ENCODE measurements around the gene SHMT1.
A peak's percentile ranks its signal among the peaks of the same experiment; 100 is the strongest.
"Not testable (repeated sequence)": the region's sequence is repeated elsewhere in the genome, so short reads cannot be mapped to it uniquely, and the experiment has no call there.

The SHMT1 gene

DNA sequence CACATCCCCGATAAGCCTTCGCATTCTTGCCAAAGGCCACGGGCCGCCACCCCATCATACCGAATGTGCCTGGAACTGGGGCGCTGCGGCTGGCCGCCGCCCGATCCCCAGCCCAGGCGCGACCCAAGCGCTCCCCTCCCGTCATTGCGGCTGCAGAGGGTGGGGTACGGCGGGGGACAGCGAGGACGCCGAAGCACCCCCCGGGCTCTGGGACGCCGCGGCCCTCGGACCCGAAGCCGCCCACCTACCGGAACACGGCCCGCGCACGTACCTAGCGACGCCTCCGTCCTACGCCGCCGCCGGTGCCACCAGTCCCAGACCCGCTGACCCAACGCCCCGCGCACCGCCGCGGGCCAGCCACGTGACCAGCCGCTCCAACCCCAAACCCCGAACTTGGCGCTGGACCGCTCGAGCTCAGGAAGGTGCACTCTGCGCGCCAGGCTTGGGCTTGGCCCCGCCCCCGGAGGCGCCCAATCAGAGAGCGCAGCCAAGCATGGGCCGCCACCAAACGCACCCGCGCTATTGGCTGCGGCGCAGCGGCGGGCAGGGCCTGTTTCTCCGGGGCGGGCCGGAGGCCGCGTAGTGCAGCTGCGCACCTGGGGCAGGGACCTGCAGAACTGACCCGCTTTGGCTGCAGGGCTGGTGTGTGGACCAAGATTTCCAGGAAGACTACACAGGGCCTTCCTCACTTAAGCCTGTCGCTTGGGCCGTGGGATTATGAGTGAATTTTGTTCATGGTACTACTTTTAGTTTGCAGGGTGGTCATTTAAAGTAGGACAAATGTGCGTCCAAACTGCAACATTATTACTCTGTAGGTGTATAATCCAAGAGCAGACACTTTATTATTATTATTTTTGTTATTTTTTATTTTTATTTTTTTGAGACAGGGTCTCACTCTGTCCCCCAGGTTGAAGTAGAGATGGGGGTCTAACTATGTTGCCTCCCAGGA lies at the start of gene SHMT1:
TSS of gene SHMT1 (minus strand) at position 450 of the 949 bp plus-strand sequence. CDS start 7,569 bp downstream, outside the sequence.
- H3K27ac ChIP-seq = peak within 1 kb of the TSS; percentile 89
- no peak for TF ChIP-seq CTCF (conservative IDR thresholded peaks at IDR 0.05)

- peak overlapping the region; percentile 82 for H3K27ac ChIP-seq
Measured at GRCh38 chr17:18412001-18412538, 48.7 kb upstream of the SHMT1 start.

- H3K27ac ChIP-seq = peak overlapping the region; percentile 82
Measured at GRCh38 chr17:18411377-18411864, 48.1 kb upstream of the SHMT1 start.

- peak overlapping the region; percentile 82 for H3K27ac ChIP-seq
Measured at GRCh38 chr17:18410736-18411135, 47.4 kb upstream of the SHMT1 start.

DNA sequence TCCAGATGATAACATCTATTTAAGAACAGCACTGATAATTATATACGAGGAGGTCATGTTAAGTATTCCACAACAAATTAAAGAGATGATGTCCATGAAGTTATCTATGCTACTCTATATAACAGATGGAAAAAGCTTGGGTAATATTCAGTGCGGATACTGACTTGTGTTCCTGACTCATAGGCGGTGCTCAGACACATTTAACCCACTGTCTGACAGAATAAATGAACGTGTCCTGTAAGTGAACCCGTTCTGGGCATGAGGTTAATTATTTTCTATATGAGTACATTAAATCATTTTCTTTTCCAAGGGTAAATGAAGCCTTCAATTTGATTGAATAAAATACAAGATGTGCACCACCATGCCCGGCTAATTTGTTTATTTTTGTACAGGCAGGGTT lies 46.0 kb upstream of the SHMT1 start:
- not testable (repeated sequence) for H3K27ac ChIP-seq

DNA sequence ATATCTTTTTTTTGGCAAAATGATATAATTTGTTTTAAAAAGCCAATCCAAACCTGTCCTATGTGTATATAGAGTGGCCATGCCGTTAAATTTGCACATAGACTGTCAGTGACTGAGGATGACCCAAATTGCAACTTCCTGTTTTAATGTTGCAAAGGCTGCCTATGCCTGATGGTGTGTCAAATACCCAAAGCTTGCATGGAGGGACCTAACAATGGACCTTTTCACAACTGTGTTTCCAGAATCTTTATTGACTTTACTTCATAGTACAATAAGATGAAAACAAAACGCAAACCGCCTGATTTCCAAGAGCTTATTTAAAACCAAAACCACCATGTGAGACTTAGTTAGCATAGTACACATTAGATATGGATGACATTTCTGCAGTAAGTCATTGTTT lies 45.6 kb upstream of the SHMT1 start:
- not testable (repeated sequence) for H3K27ac ChIP-seq

DNA sequence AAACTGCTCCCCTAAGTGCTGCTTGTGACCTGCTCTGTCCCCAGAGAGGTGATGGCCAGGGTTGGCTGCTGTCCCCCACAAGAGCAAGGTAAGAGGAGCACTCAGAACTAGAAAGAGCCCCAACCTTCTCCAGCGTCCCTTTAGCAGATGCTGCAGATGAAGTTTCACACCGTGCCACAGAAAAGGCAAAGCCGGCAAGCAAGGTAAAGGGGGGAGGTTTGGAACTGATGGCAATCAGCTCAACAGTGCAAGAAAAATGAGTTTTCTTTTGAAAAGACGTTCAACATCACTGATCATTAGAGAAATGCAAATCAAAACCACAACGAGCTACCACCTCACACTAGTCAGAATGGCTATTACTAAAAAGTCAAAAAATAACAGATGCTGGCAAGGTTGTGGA lies 40.3 kb upstream of the SHMT1 start:
- H3K27ac ChIP-seq = not testable (repeated sequence)

DNA sequence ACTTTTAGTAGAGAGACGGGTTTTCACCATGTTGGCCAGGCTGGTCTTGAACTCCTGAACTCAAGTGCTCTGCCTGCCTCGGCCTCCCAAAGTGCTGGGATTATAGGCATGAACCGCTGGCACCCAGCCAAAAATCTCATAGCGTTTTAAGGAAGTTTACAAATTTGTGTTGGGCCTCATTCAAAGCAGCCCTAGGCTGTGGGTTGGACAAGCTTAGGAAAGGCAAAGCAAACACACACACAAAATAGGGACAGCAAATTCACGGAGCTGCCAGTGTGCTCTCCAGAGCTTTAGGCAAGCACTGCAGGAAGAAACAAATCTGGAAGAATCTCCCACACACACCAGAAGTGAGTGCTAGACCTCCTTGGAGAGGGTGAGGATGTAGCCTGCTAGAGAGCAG lies 39.8 kb upstream of the SHMT1 start:
- not testable (repeated sequence) for H3K27ac ChIP-seq

GRCh38 chr17:18401872-18402590 lies 38.7 kb upstream of the SHMT1 start:
- not testable (repeated sequence) for H3K27ac ChIP-seq

GRCh38 chr17:18388728-18389127 lies 25.4 kb upstream of the SHMT1 start:
- H3K27ac ChIP-seq = not testable (repeated sequence)

DNA sequence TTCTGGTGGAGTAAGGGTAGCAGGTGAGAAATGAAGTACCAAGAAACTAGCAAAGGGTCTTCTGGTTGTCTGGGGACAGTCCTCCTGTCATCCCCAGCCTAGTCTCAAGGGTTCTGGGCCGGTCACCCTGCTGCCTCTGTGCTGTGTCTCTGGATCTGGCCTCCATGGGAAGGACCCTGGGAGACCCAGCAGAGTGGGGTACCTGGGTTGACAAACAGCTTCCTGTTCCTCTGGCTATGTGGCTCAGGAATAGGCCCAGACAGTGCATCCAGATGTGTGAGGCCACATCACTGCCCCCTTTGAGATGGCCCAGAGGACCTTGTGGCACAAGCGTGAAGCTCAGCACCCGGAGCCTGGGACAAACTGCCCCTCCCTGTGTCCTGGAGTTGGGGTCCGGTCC lies 24.9 kb upstream of the SHMT1 start:
- not testable (repeated sequence) for H3K27ac ChIP-seq

GRCh38 chr17:18387583-18387982 lies 24.2 kb upstream of the SHMT1 start:
- H3K27ac ChIP-seq = not testable (repeated sequence)

GRCh38 chr17:18384271-18384670 lies 20.9 kb upstream of the SHMT1 start:
- H3K27ac ChIP-seq = not testable (repeated sequence)

GRCh38 chr17:18383079-18383481 lies 19.7 kb upstream of the SHMT1 start:
- H3K27ac ChIP-seq = not testable (repeated sequence)

GRCh38 chr17:18382441-18383078 lies 19.2 kb upstream of the SHMT1 start:
- TF ChIP-seq CTCF (conservative IDR thresholded peaks at IDR 0.05) = no peak
- no peak overlapping the region for H3K27ac ChIP-seq
